HepG2 (cell line): Measurements from ENCODE around the gene MYH10.

Experiments used
- CTCF ChIP-seq: sonication (generic); formaldehyde crosslinking; IDR thresholded peaks from 2 replicates; pipeline ENCODE4 v1.5.0; 2020; ENCODE audit warnings: mild to moderate bottlenecking, missing genetic modification reagents, moderate library complexity
- MTF2 ChIP-seq: sonication (generic); formaldehyde crosslinking; IDR thresholded peaks from 2 replicates; pipeline ENCODE4 v1.5.0; 2020; ENCODE audit warnings: missing genetic modification reagents, borderline replicate concordance

GRCh38 chr17:8585911-8586310, 44.6 kb downstream of the MYH10 start:
- TF ChIP-seq MTF2 (CRISPR knock-in tag) (no peak), CTCF (no peak)
